ENCODE results near the gene RUNX2.

Gene RUNX2

GRCh38 chr6:45419571-45420082 is 91.5 kb downstream of the RUNX2 start:
- Histone ChIP-seq H3K4me3 (ENCODE audit: low read depth, low read length) (peak overlapping the region; percentile 98), H3K27ac (no peak overlapping the region), H3K36me3 (replicated peaks) (no peaks in the 10 kb centered on the region), H3K27me3 (replicated peaks) (no peaks in the 10 kb centered on the region)
- DNase-seq, result peak; percentile 24
- TF ChIP-seq CTCF (IDR thresholded peaks at IDR 0.05; ENCODE audit: low read depth, low read length, missing control alignments), result peak; percentile 43
- in situ Hi-C loops (cut with HindIII; ENCODE audit: low pct_ligation_motif_present, low sequenced_read_pairs), result no loop called here

- no peak for TF ChIP-seq CTCF (IDR thresholded peaks at IDR 0.05; ENCODE audit: low read depth, low read length, missing control alignments)
- Histone ChIP-seq H3K27ac (peak overlapping the region; percentile 74), H3K4me3 (ENCODE audit: low read depth, low read length) (peak overlapping the region; percentile 98), H3K36me3 (replicated peaks) (no peaks in the 10 kb centered on the region), H3K27me3 (replicated peaks) (no peaks in the 10 kb centered on the region)
- DNase-seq, result peak; percentile 53
- in situ Hi-C loops (cut with HindIII; ENCODE audit: low pct_ligation_motif_present, low sequenced_read_pairs), result no loop called here
Measured at GRCh38 chr6:45420083-45420908, 92.2 kb downstream of the RUNX2 start.

- H3K36me3 ChIP-seq (replicated peaks), result no peaks in the 10 kb centered on the region
- H3K27me3 ChIP-seq (replicated peaks), result no peaks in the 10 kb centered on the region
- in situ Hi-C loops (cut with HindIII; ENCODE audit: low pct_ligation_motif_present, low sequenced_read_pairs), result no loop called here
- peak overlapping the region; percentile 98 for H3K4me3 ChIP-seq (ENCODE audit: low read depth, low read length)
- TF ChIP-seq CTCF (IDR thresholded peaks at IDR 0.05; ENCODE audit: low read depth, low read length, missing control alignments), result no peak
- no peak for DNase-seq
- H3K27ac ChIP-seq, result peak overlapping the region; percentile 74
Measured at GRCh38 chr6:45420909-45421708, 93.0 kb downstream of the RUNX2 start.

- in situ Hi-C loops (cut with HindIII; ENCODE audit: low pct_ligation_motif_present, low sequenced_read_pairs), result no loop called here
- Histone ChIP-seq H3K4me3 (ENCODE audit: low read depth, low read length) (peak overlapping the region; percentile 98), H3K36me3 (replicated peaks) (no peaks in the 10 kb centered on the region), H3K27me3 (replicated peaks) (no peaks in the 10 kb centered on the region), H3K27ac (peak overlapping the region; percentile 74)
- DNase-seq, result peak; percentile 54
- peak; percentile 42 for TF ChIP-seq CTCF (IDR thresholded peaks at IDR 0.05; ENCODE audit: low read depth, low read length, missing control alignments)
Measured at GRCh38 chr6:45421709-45422502, 93.8 kb downstream of the RUNX2 start.

GRCh38 chr6:45422503-45423110 is 94.5 kb downstream of the RUNX2 start:
- H3K27me3 ChIP-seq (replicated peaks), result no peaks in the 10 kb centered on the region
- peak; percentile 55 for DNase-seq
- peak overlapping the region; percentile 74 for H3K27ac ChIP-seq
- no peak for TF ChIP-seq CTCF (IDR thresholded peaks at IDR 0.05; ENCODE audit: low read depth, low read length, missing control alignments)
- in situ Hi-C loops (cut with HindIII; ENCODE audit: low pct_ligation_motif_present, low sequenced_read_pairs), result no loop called here
- H3K4me3 ChIP-seq (ENCODE audit: low read depth, low read length), result peak overlapping the region; percentile 98
- H3K36me3 ChIP-seq (replicated peaks), result no peaks in the 10 kb centered on the region
